GM19351 (cell line): Measurements from ENCODE around the gene WNK1.
"Not testable (repeated sequence)": the region's sequence is repeated elsewhere in the genome, so short reads cannot be mapped to it uniquely, and the experiment has no call there.

Experiments used
- ATAC-seq: cut with Tn5 transposase; IDR thresholded peaks from one replicate; pipeline ENCODE4 v1.9.1; 2021; ENCODE audit warnings: mild to moderate bottlenecking, moderate library complexity; ENCODE audit not compliant: unreplicated experiment

Gene WNK1

DNA sequence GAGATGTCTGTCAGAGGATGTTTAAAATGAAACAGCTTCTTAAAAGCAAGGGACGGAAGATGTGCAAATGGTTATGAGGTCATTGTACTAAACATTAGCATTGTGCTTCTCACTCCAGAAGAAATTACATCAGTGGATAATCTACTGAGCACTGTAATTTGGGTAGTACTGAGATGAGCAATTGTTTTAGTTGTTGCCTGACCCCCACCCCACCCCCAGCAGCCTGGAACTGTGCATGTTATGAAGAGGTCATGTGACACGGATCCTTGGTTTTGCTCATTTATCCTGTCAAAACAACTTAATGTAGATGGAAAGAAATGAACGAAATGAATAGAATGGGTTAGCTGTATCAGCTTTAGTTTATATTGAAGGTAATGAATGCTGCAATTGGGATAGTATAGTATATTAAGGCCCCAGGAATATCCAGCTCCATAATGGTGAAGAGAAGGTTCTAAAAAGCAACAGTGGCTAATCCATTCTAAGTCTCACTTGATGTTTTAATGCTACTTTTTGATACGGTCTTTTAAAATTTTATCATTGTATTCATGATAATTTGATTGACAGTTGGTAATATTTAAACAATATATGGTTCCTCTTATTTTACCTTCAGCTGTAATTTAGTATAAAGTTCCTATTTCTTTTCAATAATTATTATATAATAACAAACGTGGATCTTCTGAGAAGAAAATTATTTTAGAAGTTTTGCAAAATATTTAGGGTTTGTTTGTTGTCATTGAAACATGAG, 58.5 kb downstream of the WNK1 start:
- ATAC-seq, result peak; percentile 61

DNA sequence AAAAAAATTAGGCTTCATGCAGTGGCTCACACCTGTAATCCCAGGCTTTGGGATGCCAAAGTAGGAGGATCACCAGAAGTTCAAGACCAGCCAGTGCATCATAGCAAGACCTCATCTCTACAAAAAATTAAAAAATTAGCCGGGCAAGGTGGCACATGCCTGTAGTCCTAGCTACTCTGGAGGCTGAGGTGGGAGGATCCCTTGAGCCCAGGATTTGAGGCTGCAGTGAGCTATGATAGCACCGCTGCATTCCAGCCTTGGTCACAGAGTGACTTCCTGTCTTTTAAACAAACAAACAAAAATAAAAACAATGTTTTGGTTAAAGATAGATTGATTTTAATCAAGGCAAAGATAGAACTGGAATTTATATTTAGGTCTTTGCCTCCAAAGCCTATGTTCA, 60.6 kb downstream of the WNK1 start:
- no peak for ATAC-seq

DNA sequence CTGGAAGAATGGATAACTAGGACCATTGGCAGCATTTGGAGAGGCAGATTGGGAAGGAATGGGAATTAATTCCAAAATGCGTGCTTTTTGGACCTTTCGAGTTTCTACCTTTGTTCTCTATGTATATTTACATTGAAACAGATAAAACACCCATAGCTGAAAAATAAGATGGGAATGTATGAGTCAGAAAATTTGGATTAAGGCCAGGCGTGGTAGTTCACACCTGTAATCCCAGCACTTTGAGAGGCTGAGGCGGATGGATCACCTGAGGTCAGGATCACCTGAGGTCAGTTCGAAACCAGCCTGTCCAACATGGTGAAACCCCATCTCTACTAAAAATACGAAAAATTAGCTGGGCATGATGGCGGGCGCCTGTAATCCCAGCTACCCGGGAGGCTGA, 65.1 kb downstream of the WNK1 start:
- ATAC-seq, result not testable (repeated sequence)

DNA sequence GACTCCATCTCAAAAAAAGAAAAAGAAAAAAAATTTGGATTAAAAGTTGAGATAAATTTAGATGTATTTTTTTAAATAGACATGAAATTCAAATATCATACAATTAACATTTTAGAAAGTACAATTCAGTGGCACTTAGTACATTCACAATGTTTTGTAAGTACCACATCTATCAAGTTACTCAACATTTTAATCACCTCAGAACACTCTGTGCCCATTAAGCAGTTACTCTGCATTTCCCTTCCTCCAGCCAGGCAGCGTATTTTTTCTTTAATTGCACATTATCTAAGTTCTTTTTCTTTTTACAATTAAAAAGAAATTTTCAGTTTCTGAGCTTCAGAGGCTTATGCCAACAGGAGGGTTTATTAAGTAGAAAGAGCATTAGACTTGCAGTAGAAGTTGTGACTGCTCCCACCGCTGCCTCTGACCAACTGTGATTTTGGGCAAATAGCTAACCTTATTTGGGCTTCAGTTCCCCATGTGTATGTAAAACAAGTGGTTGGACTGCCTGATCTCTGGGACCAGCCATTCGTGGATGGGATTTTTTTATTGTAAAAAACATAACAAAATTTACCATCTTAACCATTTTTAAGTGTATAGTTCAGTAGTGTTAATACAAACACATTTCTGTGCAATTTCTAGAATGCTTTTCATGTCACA, 65.7 kb downstream of the WNK1 start:
- ATAC-seq, result no peak

DNA sequence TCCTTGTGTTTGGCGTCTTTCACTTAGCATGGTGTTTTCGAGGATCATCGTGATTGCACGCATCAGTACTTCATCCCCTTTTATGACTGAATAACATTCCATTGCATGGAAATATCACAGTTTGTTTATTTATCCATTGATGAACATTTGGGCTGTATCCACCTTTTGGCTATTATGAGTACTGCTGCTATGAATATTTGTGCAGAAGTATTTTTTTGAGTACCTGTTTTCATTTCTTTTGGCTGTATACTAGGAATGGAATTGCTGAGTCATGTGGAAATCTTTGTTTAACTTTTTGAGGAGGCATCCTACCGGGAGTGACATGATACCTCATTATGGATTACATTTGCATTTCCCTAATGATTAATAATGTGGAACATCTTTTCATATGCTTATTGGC, 66.4 kb downstream of the WNK1 start:
- no peak for ATAC-seq

DNA sequence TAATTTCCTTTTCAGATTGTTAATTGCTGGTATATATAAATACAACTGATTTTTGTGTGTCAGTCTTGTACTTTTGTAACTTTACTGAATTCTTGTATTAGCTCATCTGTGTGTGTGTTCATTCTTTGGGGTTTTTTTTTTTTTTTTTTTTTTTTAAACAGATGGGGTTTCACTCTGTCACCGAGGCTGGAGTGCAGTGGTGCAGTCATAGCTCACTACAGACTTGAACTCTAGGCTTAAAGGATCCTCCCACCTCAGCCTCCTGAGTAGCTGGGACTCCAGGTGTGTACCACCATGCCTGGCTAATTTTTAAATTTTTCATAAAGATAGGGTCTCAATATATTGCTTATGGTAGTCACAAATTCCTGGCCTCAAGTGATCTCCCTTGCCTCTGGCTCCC, 68.0 kb downstream of the WNK1 start:
- ATAC-seq, result no peak

DNA sequence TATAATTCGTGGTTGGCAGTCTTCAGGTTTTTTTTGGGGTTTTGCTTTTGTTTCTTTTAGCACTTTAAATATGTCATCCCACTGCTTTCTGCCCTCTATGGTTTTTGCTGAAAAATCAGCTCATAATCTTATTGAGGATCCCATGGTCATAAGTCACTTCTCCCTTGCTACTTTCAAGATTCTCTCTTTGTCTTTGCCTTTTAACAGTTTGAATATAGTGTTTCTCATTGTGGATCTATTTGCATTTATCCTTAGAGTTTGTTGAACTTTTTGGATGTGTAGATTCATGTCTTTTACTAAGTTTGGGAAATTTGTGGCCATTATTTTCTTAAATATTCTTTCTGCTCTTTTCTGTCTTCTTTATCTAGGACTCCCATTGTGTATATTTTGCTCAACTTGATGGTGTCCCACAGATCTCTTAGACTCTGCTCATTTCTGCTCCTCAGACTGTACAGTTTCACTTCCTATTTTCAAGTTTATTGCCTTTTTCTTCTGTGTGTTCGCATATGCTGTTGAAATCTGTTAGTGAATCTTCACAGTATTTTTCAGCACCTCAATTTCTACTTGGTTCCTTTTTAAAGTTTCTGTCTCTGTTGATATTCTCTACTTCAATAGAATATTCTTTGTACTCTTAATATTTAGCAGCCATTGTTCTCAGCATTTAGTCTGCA, 70.8 kb downstream of the WNK1 start:
- ATAC-seq, result peak; percentile 93

DNA sequence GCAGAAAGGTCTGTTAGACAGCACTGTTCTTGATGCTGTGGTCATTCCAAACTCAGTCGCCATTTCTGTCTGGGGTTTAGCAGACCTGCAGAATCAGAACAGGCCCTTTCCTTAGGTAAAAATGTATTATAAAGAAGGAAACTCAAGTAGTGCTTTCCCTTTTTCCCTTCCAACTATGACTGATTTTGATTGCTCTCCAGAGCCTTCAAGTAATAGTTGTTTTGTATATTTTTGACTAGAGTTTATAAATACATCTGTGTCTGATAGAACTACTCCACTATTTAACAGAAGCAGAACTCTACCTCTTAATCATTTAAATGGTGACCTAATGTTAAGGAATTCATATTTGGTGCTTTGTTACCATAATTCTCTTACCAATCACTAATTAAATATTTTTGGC, 74.0 kb downstream of the WNK1 start:
- no peak for ATAC-seq

DNA sequence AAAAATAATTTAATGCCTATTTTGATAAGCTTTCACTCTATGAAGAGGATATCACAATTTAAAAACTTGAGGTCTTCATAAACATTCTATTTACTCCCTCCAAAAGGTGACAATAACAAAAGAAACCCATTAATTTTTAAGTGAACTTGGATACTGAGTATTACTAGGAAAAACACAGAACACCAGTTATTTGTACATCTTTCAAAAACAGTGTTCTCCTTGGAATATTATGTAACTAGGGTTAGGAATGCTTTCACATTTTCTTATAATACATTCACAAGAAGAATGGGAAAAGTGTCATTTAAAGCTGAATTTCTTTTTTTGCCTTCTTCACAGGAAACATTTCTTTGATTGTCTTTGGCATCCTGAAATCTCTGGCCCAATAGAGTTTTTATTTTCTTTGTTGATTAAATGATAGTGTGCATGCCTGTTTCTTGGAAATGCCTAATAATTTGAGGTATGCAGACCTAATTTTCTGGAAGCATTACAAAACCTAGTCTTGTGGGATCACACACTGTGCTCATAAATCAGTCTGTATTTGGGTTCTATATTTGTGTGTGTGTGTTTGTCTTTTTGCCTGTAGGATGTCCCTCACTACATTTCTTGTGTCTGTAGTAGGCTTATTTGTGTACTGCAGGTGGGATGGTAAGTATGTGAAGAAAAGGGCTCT, 76.5 kb downstream of the WNK1 start:
- ATAC-seq, result no peak

DNA sequence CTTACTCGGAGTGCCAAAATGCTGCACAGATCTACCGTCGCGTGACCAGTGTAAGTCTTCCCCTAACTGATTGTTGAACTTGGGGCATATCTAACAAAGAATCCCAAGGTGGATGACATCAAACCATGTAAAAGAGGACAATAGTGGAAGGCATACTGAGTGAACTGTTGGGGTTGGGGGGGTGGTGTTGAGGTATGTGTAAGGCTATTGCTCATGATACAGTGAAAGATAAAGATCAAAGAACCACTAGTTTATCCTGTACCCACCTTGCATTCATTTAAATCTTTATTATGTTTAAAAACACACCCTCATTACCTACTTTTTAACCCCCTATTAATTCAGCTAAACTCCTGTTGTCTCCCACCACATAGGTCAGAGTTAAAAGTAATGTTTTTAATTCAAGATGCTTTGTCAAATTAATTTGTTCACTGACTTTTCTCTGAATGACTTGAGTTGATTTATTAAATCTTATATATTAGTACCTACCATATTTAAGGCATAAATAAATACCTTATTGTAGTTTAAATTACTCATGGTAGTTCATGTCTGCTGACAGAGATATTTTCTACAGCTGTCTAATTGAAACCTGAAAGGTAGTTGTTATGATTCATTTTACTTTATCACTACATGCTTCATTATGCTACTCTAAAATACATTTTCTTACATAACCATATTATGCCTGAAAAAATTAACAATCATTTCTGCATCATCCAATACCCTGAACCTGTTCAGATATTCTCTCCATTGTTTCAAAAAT, 77.9 kb downstream of the WNK1 start:
- ATAC-seq, result no peak

DNA sequence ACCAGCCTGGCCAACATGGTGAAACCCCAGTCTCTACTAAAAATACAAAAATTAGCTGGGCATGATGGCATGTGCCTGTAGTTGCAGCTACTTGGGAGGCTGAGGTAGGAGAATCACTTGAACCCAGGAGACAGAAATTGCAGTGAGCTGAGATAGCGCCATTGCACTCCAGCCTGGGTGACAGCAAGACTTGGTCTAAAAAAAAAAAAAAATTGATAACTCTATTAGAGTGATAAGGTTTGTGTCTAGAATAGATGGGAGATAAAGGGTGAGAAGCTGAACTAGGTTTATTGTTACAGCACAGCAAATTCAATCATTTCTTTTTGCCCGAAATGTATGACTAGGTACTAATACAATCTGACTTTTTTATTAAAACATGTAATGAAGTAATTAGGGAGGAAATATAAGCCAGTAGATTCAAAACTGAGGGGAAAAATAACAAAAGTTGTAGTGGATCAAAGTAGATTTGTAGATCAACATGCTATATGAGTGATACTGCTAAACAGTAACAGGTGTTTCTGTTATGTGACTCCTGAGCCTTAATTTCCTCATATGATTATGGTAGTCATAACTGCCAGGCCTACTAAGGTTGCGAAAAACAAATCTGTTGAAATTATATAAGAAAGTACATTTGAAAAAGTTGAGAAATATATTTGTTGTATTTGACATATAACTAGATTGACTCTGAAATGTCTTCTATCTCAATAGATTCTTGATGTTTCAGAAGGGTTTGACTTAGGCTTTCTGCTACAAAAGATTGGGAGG, 83.6 kb downstream of the WNK1 start:
- no peak for ATAC-seq

DNA sequence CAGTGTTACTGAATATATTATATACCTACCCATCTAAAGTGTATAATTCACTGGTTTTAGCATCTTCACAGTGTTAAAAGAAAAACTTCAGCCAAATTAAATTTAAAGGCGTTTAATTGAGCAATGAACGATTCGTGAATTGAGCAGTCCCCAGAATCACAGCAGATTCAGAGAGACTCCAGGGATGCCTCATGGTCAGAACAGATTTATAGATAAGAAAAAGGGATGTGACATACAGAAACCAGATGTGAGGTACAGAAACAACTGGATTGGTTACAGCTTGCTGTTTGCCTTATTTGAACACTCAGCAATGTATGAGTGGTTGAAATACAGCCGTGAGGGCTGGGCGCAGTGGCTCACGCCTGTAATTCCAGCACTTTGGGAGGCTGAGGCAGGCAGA, 84.6 kb downstream of the WNK1 start:
- ATAC-seq, result no peak

DNA sequence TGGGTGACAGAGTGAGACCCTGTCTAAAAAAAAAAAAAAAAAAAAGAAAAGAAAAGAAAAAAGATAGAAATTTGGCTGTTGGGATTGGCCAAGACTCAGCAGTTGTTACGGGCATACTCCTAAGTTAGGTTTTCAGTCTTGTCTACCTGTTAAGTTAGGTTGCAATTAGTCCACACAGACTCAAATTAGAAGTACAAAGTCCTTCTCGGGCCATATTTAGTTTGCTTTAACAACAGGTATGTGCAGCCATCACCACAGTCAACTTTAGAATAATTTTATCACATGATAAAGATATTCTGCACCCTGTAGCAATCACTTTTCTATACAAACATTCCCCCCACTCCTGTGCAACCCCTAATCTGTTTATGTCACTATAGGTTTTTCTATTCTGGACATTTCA, 85.2 kb downstream of the WNK1 start:
- ATAC-seq, result no peak

DNA sequence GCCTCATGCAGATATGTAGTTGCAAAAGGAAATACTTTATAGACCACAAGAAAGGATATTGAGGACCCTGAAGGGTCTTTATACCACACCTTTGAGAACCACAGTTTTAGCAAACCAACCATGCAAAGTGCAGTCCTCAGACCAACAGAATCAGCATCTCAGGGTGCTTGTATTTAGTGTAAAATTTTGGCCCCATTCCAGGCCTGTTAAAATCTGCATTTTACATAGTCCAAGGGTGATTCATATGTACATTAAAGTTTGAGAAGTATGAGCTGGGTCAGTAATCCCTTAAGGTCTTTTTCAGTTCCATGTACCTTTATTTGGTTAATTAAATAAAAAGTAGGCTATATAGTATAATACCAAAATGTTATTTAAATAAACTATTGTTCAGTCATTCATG, 91.2 kb downstream of the WNK1 start:
- no peak for ATAC-seq

DNA sequence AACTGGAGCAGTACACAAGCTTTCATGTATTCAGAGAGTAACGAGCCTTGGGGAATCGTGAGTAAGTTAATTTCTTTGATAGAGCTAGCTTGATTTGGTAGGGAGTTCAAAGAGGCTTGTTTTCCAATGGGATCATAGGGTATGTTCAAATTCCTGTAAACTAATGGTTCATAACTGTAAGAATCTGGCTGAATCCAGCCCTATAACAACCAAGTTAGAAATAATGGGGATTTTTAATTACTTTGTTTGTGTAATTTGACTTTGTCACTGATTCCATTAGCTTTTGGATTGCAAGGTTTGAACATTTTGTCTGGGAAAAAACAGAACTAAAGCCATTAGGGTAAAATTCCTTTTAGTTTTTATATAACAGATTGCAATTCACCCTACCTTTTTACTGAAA, 94.0 kb downstream of the WNK1 start:
- ATAC-seq, result no peak

DNA sequence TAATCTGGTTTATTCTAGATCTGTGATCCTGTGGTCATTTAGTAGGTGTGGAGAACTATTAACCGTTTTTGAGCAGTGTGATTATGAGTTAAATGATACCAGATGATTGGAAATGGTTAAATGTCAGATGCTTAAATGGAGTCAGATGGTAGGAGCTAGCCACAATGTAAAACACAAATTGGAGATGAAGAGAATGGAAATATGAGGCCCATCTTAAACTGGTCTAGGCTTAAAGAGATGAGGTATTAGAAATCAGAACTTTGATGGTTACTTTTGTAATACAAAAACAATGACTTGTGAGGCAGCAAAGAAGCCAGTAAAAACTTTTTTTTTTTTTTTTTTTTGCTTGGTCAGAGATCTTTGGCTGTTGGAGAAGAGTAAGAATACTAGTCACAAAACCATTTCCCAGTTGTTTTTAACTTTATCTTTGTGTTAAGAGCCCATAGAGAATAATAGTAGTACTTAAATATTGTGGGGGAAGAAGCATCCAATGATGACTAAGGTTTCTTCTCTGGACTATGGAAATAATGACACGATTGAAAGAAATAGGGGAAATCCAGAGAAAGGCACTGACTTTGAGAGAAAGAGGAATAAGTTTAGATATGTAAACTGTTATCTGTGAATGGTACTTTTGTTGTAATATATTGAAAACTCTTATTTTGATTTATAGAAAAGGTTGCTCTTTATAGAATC, 95.9 kb downstream of the WNK1 start:
- ATAC-seq, result no peak

DNA sequence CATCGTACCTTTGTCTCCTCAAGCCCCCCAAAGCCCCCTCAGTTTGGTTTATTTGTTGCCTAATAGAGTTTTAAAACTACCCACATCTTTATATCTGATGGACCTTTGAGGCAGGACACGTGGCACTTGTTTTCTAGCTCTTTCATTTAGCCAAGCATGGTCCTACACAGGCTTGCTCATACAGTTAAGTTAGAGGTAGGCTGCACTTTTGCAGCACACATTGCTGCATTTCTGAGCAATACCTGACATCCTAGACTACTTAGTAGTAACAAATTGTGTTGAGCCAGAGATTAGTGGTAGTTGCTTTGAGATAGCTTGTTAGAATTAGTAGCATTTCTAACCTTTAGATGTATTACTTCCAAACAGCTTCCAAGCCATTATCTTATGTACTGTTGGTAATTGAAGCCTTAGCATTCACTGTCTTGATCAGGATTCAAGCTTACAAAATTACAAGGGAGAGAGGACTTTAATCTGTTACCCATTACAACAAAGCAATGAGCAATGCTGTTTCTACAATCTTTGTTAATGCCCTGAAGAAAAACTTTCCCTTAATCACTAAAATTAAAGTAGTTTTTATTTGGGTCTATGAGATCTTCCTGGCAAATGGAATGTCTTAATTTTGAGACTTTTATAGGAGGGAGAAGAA, 96.6 kb downstream of the WNK1 start:
- no peak for ATAC-seq

DNA sequence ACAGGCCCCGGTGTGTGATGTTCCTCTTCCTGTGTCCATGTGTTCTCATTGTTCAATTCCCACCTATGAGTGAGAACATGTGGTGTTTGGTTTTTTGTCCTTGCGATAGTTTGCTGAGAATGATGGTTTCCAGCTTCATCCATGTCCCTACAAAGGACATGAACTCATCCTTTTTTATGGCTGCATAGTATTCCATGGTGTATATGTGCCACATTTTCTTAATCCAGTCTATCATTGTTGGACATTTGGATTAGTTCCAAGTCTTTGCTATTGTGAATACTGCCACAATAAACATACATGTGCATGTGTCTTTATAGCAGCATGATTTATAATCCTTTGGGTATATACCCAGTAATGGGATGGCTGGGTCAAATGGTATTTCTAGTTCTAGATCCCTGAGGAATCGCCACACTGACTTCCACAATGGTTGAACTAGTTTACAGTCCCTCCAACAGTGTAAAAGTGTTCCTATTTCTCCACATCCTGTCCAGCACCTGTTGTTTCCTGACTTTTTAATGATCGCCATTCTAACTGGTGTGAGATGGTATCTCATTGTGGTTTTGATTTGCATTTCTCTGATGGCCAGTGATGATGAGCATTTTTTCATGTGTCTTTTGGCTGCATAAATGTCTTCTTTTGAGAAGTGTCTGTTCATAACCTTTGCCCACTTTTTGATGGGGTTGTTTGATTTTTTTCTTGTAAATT, 97.5 kb downstream of the WNK1 start:
- not testable (repeated sequence) for ATAC-seq

DNA sequence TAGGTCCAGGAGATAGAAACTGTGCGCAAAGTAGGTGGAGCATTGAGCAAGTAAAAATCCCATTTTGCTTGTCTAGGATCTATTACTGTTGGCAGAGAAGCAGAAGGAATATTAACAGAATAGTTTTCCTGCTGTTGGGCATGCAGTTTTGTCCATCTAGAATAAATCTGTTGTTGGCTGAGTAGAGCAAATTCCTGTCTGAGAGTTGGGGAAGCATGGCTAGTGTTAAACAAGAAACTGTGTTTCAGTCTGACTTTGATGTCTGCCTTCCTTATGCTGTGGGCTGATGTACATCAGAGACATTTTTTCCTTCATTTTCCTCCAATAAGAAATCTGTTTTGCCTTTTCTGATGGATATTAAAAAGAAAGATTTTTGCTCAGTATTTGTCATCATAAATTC, 99.0 kb downstream of the WNK1 start:
- no peak for ATAC-seq
